Endothelial cell (in vitro differentiated cells): Measurements from ENCODE around the gene POMT2. TPM values are rescaled to one million over a fixed set of nuclear protein-coding genes. Genes with fewer than 3 reads are reported as not detected.

Source experiments
- DNase-seq: peaks from one replicate; pipeline ENCODE4 v3.0.0; 2021; ENCODE audit warnings: low spot score
- H3K27ac Mint-ChIP-seq: one replicate; pipeline ENCODE4 v1.8.0; 2021; ENCODE audit warnings: mixed read lengths, inconsistent platforms; ENCODE audit not compliant: unreplicated experiment
- H3K27me3 Mint-ChIP-seq: one replicate; pipeline ENCODE4 v1.8.0; 2021; ENCODE audit warnings: mild to moderate bottlenecking, moderate library complexity, mixed read lengths, inconsistent platforms; ENCODE audit not compliant: unreplicated experiment
- H3K36me3 Mint-ChIP-seq: one replicate; pipeline ENCODE4 v1.8.0; 2021; ENCODE audit warnings: mild to moderate bottlenecking, low read depth, mixed read lengths, inconsistent platforms; ENCODE audit not compliant: unreplicated experiment
- H3K4me1 Mint-ChIP-seq: one replicate; pipeline ENCODE4 v1.8.0; 2021; ENCODE audit warnings: mild to moderate bottlenecking, mixed read lengths, inconsistent platforms; ENCODE audit not compliant: unreplicated experiment
- H3K4me3 Mint-ChIP-seq: one replicate; pipeline ENCODE4 v1.8.0; 2021; ENCODE audit warnings: mild to moderate bottlenecking, mixed read lengths, inconsistent platforms; ENCODE audit not compliant: unreplicated experiment
- H3K9me3 Mint-ChIP-seq: one replicate; pipeline ENCODE4 v1.8.0; 2021; ENCODE audit warnings: mixed read lengths, inconsistent platforms; ENCODE audit not compliant: unreplicated experiment
- total RNA-seq: library from RNA; stranded (reverse); fragmentation: NEBNext Ultra II Directional; extraction: Animal tissue kit (Norgen Biotek cat#: 25700); gene quantifications from one replicate; pipeline ENCODE4 v1.2.1, GENCODE V29; 2021; ENCODE audit not compliant: unreplicated experiment
- TF ChIP-seq, protein P1 (sequence below): fragments of 200-600 bp; sonication (generic); IDR thresholded peaks from one replicate; pipeline ENCODE4 v1.5.0; 2021; ENCODE audit warnings: antibody characterized with exemption; ENCODE audit not compliant: unreplicated experiment

Gene POMT2
- total RNA-seq, 1 donor from 2014 or later, result 33.8 TPM

DNA sequence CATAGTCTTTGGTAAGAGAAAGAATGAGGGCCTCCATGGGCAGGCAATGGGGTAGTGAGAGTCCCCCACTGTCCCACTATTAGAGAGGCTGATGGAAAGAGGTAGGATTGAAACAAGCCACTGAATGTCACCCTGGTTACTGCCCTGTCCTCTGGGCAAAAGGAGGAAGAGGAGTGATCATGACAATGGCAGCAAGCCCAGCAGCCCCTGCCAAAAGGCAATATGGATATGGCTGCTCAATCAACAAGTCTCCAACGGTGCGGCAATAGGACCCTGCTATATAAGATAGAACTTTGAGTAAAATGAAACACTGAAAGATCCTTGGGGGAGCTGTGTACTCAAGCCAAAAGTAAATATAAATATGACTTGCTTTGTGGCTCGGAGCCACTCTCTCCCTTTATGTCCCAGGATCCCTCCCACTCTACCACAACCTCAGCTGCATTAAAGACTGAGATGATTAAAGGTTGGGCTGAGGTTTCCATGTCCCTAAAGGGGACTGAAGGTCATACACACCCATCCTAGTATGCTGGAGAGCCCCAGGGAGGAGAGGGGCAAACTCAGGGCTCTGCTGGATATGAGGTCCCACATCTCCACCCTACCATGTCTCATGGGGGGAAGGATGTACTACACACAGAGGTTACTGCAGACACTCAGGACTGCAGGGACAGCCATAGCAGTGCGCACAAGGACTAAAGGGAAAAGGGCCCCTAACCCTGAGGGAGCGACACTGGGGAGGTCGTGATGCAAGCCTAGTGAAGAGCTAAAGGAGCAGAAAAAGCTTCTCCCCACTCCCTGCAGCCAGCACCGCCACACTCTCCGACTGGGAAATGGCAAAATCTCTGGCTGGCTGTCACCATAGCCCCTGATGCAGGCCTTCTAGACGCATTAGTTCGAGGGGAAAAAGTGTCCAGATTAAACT, 5.9 kb downstream of the POMT2 start:
- Mint-ChIP-seq H3K4me3 (no peak overlapping the region), H3K4me1 (peaks cover 8% of the 10 kb centered on the region), H3K27ac (no peak overlapping the region), H3K36me3 (peaks cover under 1% of the 10 kb centered on the region), H3K27me3 (peaks cover 7% of the 10 kb centered on the region), H3K9me3 (no peaks in the 10 kb centered on the region)
- DNase-seq, result no peak
- TF ChIP-seq, protein P1, sequence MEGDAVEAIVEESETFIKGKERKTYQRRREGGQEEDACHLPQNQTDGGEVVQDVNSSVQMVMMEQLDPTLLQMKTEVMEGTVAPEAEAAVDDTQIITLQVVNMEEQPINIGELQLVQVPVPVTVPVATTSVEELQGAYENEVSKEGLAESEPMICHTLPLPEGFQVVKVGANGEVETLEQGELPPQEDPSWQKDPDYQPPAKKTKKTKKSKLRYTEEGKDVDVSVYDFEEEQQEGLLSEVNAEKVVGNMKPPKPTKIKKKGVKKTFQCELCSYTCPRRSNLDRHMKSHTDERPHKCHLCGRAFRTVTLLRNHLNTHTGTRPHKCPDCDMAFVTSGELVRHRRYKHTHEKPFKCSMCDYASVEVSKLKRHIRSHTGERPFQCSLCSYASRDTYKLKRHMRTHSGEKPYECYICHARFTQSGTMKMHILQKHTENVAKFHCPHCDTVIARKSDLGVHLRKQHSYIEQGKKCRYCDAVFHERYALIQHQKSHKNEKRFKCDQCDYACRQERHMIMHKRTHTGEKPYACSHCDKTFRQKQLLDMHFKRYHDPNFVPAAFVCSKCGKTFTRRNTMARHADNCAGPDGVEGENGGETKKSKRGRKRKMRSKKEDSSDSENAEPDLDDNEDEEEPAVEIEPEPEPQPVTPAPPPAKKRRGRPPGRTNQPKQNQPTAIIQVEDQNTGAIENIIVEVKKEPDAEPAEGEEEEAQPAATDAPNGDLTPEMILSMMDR, result no peak

DNA sequence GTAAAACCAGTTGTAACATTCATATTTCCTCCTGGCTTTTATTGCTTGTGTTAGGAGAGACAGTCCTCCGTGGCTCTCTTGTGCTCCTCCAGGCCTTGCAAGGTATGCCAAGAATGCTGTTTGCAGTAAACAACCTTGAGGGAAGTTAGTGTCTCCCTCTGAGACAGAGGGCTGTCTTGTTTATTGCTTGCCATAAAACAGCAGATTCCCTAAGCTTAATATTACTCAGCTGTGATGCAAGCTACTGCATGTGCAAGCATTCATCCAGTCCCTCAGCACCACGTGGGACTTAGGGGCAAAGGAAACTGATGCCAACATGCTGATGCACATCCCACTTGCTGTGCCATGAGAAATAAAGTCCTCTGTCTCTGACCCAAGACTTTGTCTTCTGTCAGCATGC, 6.6 kb downstream of the POMT2 start:
- TF ChIP-seq, protein P1, result no peak
- no peaks in the 10 kb centered on the region for H3K9me3 Mint-ChIP-seq
- H3K36me3 Mint-ChIP-seq, result no peaks in the 10 kb centered on the region
- peaks cover 4% of the 10 kb centered on the region for H3K27me3 Mint-ChIP-seq
- no peak for DNase-seq
- H3K4me3 Mint-ChIP-seq, result no peak overlapping the region
- H3K27ac Mint-ChIP-seq, result no peak overlapping the region
- H3K4me1 Mint-ChIP-seq, result peaks cover 5% of the 10 kb centered on the region

DNA sequence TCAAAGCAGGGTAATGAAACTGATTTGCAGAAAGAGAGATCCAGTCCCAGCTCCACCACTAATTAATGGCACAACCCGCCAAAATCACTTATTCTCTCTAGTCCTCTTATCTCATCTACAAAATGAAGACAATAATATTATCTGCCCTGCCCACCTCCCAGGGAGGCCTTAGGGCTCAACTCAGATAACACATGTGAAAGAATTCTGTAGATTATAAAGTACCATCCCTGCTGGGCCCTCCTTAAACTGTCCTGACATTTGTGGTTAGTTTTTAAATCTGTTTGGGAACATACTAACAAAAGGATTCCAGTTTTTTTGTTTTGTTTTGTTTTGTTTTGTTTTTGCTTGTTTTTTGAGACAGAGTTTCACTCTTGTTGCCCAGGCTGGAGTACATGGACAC, 7.3 kb downstream of the POMT2 start:
- Mint-ChIP-seq H3K27me3 (peaks cover 4% of the 10 kb centered on the region), H3K9me3 (no peaks in the 10 kb centered on the region), H3K36me3 (no peaks in the 10 kb centered on the region), H3K27ac (no peak overlapping the region), H3K4me1 (peaks cover 9% of the 10 kb centered on the region), H3K4me3 (no peak overlapping the region)
- DNase-seq, result no peak
- TF ChIP-seq, protein P1, result no peak

DNA sequence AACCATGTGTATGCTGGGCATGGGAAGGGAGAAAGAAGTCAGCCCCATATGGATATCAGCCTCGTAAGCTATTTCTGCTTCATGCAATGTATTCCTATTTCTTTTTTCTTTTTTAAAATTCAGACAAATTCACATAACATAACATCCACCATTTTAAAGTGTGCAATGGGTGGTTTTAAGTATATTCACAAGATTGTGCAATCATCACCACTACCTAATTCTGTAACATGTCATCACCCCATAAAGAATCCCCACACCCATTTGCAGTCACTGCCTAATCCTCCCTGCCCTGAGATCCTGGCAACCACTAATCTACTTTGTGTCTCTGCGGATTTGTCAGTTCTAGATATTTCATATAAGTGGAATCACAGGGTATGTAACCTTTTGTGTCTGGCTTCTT, 9.5 kb downstream of the POMT2 start:
- Mint-ChIP-seq H3K9me3 (no peaks in the 10 kb centered on the region), H3K36me3 (no peaks in the 10 kb centered on the region), H3K4me3 (no peak overlapping the region), H3K27me3 (no peaks in the 10 kb centered on the region), H3K27ac (no peak overlapping the region), H3K4me1 (peaks cover 9% of the 10 kb centered on the region)
- TF ChIP-seq, protein P1, result no peak
- DNase-seq, result no peak

DNA sequence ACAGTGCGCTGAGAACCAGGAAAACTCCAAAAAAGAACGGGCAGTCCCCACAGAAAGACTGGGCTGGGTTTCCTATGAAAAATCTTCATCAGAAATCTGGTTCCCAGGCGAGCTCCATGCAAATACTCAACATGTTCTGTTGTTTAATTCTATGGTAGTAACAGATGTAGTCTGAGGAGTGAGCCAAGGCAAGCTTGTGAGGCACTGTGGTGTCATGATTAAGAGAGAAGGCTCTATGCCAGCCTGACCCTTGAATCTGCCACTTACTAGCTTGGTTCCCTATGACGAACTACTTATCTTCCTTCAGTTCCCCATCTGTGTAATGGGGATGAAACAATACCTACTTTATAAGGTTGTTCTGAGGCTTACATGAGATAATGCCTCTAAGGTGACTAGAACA, 10.7 kb downstream of the POMT2 start:
- DNase-seq, result no peak
- no peaks in the 10 kb centered on the region for H3K27me3 Mint-ChIP-seq
- peaks cover 9% of the 10 kb centered on the region for H3K4me1 Mint-ChIP-seq
- no peak overlapping the region for H3K27ac Mint-ChIP-seq
- no peaks in the 10 kb centered on the region for H3K9me3 Mint-ChIP-seq
- TF ChIP-seq, protein P1, result no peak
- no peak overlapping the region for H3K4me3 Mint-ChIP-seq
- H3K36me3 Mint-ChIP-seq, result no peaks in the 10 kb centered on the region
